HG03558 (cell line): ENCODE data around the gene C4A.
"Not testable (repeated sequence)": the region's sequence is repeated elsewhere in the genome, so short reads cannot be mapped to it uniquely, and the experiment has no call there.

Experiments
- ATAC-seq: cut with Tn5 transposase; IDR thresholded peaks from one replicate; pipeline ENCODE4 v1.9.1; 2021; ENCODE audit warnings: moderate number of reproducible peaks; ENCODE audit not compliant: unreplicated experiment; ENCODE audit errors: extremely low read depth

C4A gene

DNA sequence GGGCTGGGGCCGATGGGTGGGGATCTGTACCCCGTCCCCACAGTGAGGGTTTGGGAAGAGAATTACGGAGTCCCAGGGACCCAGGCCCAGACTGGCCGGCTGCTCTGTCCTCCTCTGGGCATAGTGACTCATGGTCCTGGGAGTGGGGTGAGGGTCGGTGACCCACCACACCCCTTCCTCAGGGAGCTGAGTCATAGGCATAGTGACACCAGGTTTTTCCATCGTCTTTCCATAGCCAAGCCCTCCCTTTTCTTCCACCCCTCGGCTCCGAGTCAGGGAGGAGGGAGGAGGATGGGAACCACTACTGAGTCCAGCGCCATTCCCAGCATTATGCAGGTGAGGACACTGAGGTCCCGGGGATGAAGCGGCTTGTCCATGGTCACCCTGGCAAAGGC is 65.2 kb downstream of the C4A start:
- no peak for ATAC-seq

GRCh38 chr6:32047539-32047854 is 65.6 kb downstream of the C4A start:
- no peak for ATAC-seq

DNA sequence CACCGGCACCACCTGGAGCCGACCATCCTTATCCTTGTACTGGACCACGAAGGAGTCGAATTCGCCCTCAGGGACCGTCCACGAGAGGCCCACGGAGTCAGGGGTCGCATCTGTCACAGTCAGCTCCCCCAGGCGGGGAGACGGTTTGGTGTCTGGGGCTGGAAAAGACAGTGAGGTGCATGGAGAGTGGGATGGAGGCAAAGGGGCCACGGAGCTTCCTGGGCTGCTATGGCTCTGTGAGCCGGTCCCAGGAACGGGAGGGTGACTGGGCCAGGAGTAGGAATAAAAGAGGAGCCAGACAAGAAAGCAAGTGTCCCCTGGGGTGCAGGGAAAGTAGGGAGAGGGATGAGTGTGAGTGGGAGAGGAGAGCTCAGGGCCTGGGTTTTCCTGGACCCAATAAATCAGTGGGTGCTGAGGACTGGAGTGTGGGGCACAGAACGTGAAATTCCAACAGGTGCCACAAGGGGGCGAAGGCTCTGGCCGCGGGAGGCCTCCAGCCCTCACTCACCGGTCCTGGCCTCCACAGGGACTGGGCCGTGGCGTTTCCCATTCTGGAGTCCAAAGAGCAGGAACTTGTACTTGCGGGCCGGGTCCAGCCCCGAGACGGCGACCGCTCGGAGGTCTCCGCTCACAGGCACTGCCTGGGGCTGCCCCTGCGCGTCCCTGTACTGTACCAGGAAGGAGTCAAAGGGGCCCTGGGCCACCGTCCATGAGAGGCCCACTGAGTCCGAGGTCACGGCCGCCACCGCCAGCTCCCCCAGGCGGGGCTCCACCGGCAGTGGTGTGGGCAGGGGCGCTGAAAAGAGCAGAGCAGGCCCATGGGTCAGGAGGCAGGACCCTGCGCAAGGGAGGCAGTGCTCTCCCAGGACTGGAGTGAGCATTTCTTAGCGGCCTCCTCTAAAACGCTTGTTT is 66.3 kb downstream of the C4A start:
- ATAC-seq = no peak

DNA sequence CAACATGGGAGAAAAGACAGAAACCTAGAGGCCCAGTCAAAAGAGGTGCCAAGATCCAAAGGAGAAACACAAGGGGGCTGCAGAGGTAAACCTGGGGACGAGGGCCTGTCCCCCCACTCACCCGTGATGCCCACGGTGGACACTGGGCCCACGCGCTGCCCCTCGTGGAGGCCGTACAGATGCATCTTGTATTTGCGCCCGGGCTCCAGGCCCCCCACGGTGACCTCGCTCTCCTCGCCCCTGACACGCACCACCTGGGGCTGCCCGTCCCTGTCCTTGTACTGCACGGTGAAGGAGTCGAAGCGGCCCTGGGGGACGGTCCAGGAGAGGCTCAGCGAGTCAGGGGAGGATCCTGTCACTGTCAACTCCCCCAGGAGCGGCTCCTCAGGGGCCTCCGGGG is 67.3 kb downstream of the C4A start:
- ATAC-seq = not testable (repeated sequence)

GRCh38 chr6:32049736-32050135 is 67.9 kb downstream of the C4A start:
- not testable (repeated sequence) for ATAC-seq

DNA sequence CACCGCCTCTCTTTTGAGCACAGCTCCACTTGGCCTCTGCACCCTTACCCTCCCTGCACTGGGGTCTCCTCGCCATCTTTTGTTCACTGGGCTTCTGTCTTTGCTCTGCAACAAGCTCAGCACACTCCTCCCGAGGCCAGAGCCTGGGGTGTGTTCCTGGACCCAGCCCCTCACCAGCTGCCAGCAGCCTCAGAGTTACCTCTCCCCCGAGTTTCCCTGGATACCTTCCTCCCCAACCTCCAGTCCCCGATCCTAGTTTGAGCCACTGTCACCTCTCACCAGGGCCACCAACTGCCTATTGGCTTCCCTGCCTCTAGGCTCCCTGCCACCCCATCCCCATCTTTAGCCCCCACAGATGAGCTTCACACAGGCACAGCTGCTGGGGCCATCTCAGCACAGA is 68.7 kb downstream of the C4A start:
- no peak for ATAC-seq
